Hematopoietic multipotent progenitor cell treated with erythropoietin and hydrocortisone succinate and interleukin-3 and kit ligand, for 4 days (in vitro differentiated cells): ENCODE measurements around the gene PTPN21.
"Not testable (repeated sequence)": the region's sequence is repeated elsewhere in the genome, so short reads cannot be mapped to it uniquely, and the experiment has no call there.

ENCODE experiments used
- DNase-seq: peaks from one replicate; pipeline ENCODE4 v3.0.0-alpha.2; 2015

The PTPN21 gene

GRCh38 chr14:88551094-88551870 lies 3.5 kb downstream of the PTPN21 start:
- DNase-seq = peak; percentile 84

DNA sequence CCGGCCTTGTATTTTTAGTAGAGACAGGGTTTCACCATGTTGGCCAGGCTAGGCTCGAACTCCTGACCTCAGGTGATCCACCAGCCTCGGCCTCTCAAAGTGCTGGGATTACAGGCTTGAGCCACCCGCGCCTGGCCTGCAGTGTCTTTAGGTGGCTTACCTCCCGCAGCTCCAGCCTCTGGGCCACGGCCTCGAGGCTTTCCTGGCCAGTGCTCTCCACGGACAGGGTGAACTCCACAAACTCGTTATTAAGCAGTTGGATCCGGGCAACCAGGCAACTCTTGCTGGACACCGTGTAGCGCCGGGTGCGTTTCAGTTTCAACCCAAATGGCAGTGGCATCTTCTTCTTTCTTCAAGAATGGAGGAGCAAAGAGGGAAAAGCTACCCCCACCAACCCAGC lies 4.7 kb downstream of the PTPN21 start:
- DNase-seq = no peak

DNA sequence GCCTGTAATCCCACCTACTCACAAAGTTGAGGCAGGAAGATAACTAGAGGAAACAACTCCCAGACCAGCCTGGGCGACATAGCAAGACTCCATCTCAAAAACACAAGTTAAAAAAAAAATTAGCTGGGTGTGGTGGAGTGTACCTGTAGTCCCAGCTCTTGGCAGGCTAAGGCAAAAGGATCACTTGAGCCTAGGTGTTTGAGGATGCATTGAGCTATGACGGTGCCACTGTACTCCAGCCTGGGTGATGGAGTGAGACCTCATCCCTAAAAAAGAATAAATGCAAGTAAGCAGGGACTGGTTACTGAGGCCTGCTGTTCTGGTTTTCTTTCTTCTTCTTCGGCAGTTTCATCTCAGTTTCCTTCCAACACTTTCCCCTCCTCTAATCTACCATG lies 7.4 kb downstream of the PTPN21 start:
- no peak for DNase-seq

DNA sequence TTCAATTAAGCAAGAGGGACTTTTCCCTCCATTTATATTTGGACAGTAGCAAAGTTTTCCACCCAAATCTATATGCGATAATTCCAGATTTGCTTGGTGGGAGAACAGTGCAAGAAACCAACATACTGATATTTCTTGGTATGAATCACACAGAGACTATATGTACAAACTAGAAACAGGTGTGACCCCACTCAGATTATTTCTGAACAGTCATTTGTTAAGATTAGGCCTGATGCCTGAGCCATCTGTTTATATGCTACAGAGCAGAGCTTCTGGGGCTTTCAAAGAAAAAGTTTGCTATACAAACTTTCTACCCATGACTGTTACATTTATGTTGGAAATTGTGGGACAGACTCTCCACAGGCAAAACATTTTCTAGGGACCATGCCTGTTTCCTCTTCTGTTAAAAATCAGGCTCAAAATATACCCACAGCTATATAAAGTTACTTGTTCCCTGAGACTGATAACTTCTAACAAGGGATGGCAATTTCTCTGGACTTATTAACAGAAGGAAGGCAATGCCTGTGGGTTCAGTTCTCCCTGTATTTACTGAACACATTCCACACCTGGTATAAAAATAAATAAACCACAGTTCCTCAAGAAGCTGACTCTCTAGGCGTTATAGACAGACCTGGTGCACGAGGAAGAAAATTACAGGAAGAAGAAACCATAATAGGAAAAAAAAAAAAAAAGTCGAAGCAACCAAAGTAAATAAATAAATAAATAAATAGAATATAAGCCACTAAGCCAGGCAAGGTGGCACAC lies 8.0 kb downstream of the PTPN21 start:
- no peak for DNase-seq

DNA sequence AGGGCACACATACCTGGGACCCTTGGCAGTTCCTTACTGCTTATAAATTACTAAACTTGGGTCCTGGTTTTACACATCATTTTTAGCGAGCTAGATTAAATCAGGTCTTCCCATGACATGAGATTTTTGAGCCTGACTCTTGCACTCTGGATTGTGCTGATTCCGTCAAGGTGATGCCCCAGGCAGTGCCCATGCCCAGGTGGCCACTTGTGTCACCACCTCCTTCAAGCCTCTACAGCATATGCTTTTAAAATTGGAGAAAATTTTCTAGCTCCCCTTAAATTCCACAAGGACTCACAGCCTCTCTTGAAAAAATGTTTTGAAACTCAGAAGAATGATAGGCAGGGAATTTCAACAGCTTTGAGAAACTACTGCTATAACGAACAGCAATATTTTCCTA lies 9.6 kb downstream of the PTPN21 start:
- no peak for DNase-seq

DNA sequence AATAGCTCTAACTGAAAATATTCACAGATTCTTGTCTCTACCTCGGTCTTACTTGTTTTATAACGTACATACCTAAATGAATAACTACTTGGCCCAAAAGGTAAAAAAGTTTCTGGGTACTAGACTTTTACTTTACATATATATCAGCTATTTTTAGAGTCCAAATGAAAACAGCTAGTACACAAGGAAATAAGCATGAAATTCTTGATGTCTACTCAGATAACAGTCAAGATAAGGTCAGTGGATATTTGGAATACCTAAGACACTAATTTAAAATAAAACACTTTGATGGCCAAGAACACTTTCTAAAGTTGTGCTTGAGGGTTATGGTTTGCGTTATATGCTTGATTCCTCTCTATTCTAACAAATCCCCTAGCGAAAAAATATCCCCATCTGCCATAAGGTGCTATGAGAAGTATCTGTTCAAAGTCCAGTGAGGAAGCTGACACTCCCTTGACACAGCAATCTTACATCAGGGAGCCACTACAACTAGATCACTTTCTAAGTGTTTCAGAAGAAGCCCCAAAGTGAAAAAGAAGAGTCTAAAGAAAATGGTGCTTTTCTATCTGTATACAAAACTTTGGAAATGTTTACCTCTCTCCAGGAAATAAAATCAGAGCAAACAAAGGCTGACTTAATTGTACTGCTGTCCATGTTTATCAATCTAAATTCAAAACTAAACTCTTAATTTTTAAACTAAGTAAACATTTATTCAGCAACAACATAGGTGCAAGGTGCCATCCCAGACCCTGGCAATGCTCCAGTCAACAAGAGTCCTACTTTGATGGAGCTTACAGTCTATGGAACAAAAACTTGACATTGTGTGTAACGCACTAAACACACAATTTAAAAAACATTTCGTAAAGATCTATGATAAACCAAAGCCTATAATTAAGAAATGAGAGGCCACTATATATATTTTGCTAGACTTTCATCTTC lies 11.7 kb downstream of the PTPN21 start:
- DNase-seq = no peak

DNA sequence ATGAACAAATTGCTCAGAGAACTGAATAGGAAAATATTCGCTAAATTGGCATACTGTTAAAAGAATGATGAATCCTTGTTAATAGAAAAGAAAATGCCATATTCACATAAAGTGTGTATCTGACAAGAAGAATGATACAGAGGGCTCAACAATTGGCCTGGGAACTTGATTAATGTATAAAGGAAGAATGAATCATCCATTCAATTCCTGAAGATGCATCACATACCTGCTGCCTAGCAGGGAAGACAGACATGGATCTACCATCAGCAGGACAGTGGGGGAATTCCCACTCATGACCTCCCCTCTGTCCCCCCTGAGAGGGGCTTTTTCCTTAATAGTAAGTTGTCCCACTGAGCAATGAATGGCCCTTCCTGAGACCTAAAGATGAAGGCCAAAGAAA lies 13.5 kb downstream of the PTPN21 start:
- DNase-seq = no peak

- no peak for DNase-seq
These were observed 19.0 kb downstream of the PTPN21 start for GRCh38 chr14:88535813-88536212.

DNA sequence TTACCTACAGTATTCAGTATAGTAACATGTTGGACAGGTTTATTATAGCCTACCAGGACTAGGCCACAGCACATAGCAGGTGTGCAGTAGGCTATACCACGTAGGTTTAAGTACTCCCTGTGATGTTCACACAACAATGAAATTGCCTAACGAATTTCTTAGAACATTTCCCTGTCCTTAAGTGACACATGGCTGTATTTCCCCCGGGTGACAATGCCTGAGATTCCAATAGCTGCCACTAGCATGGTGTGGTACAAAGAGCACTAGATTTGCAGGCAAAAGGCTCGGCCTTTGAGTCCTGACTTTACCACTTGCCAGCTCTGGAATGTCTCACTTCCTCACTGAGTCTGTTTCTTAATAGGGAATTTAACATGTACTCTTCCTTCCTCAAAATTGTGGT lies 19.7 kb downstream of the PTPN21 start:
- peak; percentile 27 for DNase-seq

GRCh38 chr14:88533064-88533602 lies 21.7 kb downstream of the PTPN21 start:
- no peak for DNase-seq

DNA sequence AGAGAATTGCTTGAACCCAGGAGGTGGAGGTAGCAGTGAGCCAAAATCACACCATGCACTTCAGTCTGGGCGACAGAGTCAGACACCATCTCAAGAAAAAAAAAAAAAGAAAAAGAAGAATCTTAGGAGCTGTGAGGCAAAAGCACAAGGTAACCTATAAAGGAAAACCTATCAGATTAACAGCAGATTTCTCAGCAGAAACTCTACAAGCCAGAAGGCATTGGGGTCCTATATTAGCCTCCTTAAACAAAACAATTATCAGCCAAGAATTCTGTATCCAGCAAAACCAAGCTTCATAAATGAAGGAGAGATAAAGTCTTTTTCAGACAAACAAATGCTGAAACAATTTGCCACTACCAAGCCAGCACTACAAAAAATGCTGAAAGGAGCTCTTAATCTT lies 24.9 kb downstream of the PTPN21 start:
- not testable (repeated sequence) for DNase-seq

GRCh38 chr14:88522393-88522792 lies 32.4 kb downstream of the PTPN21 start:
- DNase-seq = no peak

DNA sequence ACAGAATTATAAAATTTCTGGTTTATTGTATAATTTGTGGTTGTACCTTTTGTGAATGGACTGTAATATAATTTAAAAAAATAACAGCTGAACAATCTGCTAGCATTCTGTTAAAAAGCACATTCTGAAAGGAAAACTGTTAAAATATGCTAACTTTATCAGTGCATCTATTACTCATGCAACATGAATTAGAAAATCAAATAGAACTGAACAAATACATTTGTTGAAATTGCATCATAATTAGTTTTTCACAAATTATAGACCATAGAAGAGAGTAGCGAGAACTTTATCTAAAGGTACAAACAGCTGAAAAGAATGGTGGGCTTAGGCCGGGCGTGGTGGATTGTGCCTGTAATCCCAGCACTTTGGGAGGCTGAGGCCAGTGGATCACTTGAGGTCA lies 33.0 kb downstream of the PTPN21 start:
- DNase-seq = no peak

GRCh38 chr14:88519907-88520306 lies 34.9 kb downstream of the PTPN21 start:
- DNase-seq = no peak

DNA sequence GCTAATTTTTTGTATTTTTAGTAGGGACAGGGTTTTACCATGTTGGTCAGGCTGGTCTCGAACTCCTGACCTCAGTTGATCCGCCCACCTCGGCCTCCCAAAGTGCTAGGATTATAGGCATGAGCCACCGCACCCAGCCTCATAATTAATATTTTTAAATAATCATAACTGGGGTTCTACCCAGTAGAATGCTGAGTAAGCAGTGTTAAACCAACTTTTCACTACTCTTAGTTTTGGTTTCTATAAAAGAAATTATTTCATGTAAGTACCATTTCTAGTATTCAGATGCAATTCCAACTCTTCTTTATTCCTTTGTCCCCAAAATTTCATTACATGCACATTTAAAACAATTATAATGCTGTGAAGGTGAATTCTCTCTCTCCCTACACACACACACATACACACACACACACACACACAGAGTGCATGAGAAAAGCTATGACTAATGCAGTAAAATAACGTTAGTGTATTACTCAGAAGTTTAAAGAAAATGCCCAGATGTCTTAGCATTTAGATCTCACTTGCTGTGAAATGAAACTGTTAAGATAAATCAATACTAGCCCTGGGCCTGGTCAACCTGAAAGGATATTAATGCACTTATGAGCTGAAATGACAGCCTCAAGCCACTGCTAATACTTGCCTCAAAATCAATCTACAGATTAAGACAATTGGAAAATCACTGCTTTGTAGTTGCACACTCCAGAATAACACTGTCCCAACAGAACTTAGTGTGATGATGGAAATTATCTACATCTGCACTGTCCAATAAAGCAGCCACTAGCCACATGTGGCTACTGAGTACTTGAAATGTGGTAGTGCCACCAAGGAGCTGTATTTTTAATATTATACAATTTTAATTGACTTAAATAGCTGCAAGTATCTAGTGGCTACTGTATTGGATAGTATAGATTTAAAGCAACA lies 36.0 kb downstream of the PTPN21 start:
- DNase-seq = no peak

GRCh38 chr14:88516861-88517357 lies 37.9 kb downstream of the PTPN21 start:
- DNase-seq = no peak

DNA sequence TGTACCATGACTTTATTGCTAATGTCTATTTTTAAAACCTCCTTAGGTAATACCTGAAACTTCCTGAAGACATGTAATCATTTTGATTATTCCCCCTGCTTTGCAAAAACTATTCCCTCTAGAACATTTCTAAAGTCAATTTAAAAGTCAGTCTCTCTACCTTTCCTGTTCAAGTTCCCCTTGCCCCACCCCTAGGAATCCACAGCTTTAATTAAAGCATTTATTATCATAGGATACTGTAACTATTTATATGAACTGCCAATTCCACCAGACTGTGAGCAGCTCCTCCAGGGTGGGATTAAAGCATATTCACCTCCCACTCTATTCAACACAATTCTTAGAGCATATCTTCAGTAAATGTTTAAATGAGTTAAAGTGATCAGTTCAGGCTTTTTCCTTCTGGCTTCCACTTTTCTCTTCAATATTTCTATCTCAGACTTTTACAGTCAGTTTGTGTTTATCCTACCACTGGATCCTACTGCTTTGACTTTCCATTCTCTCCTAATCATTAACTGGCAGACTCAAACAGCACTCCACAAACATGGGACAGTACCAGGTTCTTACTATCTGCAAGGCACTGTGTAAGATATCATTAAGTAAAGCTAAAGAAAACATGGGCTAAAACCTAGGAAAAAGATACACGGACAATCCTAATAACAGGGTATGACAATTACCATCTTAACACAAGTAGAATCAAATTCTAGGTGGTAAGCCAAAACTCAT lies 39.1 kb downstream of the PTPN21 start:
- DNase-seq = no peak

DNA sequence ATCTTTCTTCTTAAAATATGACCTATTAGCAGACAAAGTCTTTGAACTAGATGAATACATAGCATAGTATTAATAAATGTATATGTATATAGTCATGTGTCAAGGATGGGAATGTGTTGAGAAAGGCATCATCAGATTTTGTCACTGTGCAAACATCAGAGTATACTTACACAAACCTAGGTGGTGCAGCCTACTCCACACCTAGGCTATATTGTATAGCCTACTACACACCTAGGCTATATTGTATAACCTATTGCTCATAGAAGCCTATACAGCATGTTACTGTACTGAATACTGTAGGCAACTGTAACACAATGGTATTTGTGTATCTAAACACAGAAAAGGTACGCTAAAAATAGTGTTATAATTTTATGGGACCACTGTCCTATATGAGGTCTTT lies 47.6 kb downstream of the PTPN21 start:
- no peak for DNase-seq

DNA sequence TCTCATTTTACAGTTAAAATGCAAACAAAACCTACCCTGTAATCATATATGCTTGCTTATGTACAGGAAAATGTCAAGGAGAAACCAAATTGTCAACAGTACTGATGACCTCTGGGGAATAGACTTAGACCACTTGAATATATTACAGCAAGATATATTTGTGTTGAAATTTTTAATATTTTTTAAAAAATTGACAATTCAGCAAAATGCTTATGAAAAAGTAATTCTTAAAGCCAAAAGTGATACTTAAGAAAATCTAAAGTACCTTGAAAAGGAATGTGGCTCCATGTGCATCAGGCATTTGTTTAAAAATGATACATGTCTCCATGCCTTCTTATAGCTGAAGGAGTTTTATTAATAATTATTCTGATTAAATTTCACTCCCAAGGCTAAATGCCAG lies 49.2 kb downstream of the PTPN21 start:
- no peak for DNase-seq

DNA sequence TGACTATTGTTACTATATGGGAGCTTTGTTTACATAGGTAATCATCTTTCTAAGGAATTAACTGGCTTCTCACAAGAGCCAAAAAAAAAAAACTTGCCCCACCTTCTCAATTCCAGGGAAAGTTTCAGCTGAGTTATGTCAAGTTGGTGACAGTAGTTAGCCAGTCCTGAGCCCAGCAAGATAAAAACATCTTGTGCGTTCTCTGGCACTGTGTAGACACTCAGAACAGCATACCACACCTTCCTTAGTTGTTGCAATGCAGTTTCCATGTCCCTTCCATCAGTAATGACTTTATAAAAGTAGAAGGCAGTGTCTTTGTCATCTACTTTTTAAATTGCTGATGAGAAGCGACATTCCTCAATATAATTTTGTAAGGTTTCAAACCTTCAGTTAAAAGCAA lies 50.2 kb downstream of the PTPN21 start:
- DNase-seq = no peak
